SK-N-SH treated with all-trans-retinoic acid at 6 μM for 48 hours (cell line): ENCODE measurements around the gene CDK5RAP2.

Experiments
- ATAC-seq: fragments of 200-7000 bp; cut with Tn5 transposase; 3 replicates; pipeline ENCODE4 v1.9.1; 2020; ENCODE audit warnings: mild to moderate bottlenecking, moderate library complexity
- BACH2 ChIP-seq: fragments of 250-450 bp; sonication (Bioruptor Pico); IDR thresholded peaks from 2 replicates; pipeline ENCODE4 v1.9.0; 2021; ENCODE audit warnings: mild to moderate bottlenecking, borderline replicate concordance
- CREB5 ChIP-seq: fragments of 250-450 bp; sonication (Bioruptor Pico); IDR thresholded peaks from 2 replicates; pipeline ENCODE4 v1.5.1; 2020; ENCODE audit warnings: low read depth, mild to moderate bottlenecking, moderate library complexity
- CSDC2 ChIP-seq: fragments of 250-450 bp; sonication (Bioruptor Pico); IDR thresholded peaks from 2 replicates; pipeline ENCODE4 v1.5.0; 2020; ENCODE audit warnings: mild to moderate bottlenecking, moderate library complexity
- CSRNP3 ChIP-seq: fragments of 250-450 bp; sonication (Bioruptor Pico); IDR thresholded peaks from 2 replicates; pipeline ENCODE4 v1.5.1; 2021; ENCODE audit warnings: mild to moderate bottlenecking, moderate library complexity
- ISL1 ChIP-seq: fragments of 250-450 bp; sonication (Bioruptor Pico); IDR thresholded peaks from 2 replicates; pipeline ENCODE4 v2.1.2; 2022; ENCODE audit warnings: mild to moderate bottlenecking, moderate library complexity
- OSR1 ChIP-seq: fragments of 250-450 bp; sonication (Bioruptor Pico); IDR thresholded peaks from 2 replicates; pipeline ENCODE4 v1.8.0; 2022; ENCODE audit warnings: moderate library complexity, mild to moderate bottlenecking, inconsistent platforms
- PATZ1 ChIP-seq: fragments of 250-450 bp; sonication (Bioruptor Pico); IDR thresholded peaks from 2 replicates; pipeline ENCODE4 v1.8.0; 2020; ENCODE audit warnings: mild to moderate bottlenecking, moderate library complexity, borderline replicate concordance
- POU6F1 ChIP-seq: fragments of 250-450 bp; sonication (Bioruptor Pico); IDR thresholded peaks from 2 replicates; pipeline ENCODE4 v1.8.0; 2021; ENCODE audit warnings: low read depth, mild to moderate bottlenecking, moderate library complexity, borderline replicate concordance
- PPARA ChIP-seq: fragments of 250-450 bp; sonication (Bioruptor Pico); IDR thresholded peaks from 2 replicates; pipeline ENCODE4 v1.5.0; 2020; ENCODE audit warnings: mild to moderate bottlenecking, borderline replicate concordance
- RARB ChIP-seq: fragments of 250-450 bp; sonication (Bioruptor Pico); IDR thresholded peaks from 2 replicates; pipeline ENCODE4 v1.8.0; 2021; ENCODE audit warnings: mild to moderate bottlenecking, moderate library complexity
- SNAI2 ChIP-seq: fragments of 250-450 bp; sonication (Bioruptor Pico); IDR thresholded peaks from 2 replicates; pipeline ENCODE4 v1.5.0; 2020; ENCODE audit warnings: mild to moderate bottlenecking, moderate library complexity
- TCF4 ChIP-seq: fragments of 250-450 bp; sonication (Bioruptor Pico); IDR thresholded peaks from 2 replicates; pipeline ENCODE4 v1.8.0; 2021; ENCODE audit warnings: mild to moderate bottlenecking, moderate library complexity, borderline replicate concordance
- TOX ChIP-seq: fragments of 250-450 bp; sonication (Bioruptor Pico); IDR thresholded peaks from 2 replicates; pipeline ENCODE4 v1.8.0; 2021; ENCODE audit warnings: mild to moderate bottlenecking, moderate library complexity, borderline replicate concordance
- TSHZ2 ChIP-seq: fragments of 250-450 bp; sonication (Bioruptor Pico); IDR thresholded peaks from 2 replicates; pipeline ENCODE4 v1.5.0; 2020; ENCODE audit warnings: mild to moderate bottlenecking, moderate library complexity
- ZC3H10 ChIP-seq: fragments of 250-450 bp; sonication (Bioruptor Pico); IDR thresholded peaks from 2 replicates; pipeline ENCODE4 v1.5.1; 2021; ENCODE audit warnings: mild to moderate bottlenecking, moderate library complexity
- ZFP3 ChIP-seq: fragments of 250-450 bp; sonication (Bioruptor Pico); IDR thresholded peaks from 2 replicates; pipeline ENCODE4 v1.5.0; 2020; ENCODE audit warnings: mild to moderate bottlenecking, moderate library complexity
- ZFP30 ChIP-seq: fragments of 450-650 bp; formaldehyde crosslinking; IDR thresholded peaks from 2 replicates; pipeline ENCODE4 v1.5.0; 2022; ENCODE audit warnings: mild to moderate bottlenecking, moderate library complexity
- ZNF565 ChIP-seq: fragments of 450-650 bp; formaldehyde crosslinking; conservative IDR thresholded peaks from 2 replicates; pipeline ENCODE4 v1.5.0; 2020; ENCODE audit warnings: low read depth, mild to moderate bottlenecking, moderate library complexity
- ZNF70 ChIP-seq: fragments of 450-650 bp; formaldehyde crosslinking; IDR thresholded peaks from 2 replicates; pipeline ENCODE4 v1.5.0; 2020; ENCODE audit warnings: mild to moderate bottlenecking, moderate library complexity
- ZNF8 ChIP-seq: fragments of 450-650 bp; formaldehyde crosslinking; IDR thresholded peaks from 2 replicates; pipeline ENCODE4 v1.5.0; 2020; ENCODE audit warnings: mild to moderate bottlenecking, moderate library complexity

The CDK5RAP2 gene

GRCh38 chr9:120456218-120456617 lies 123.7 kb downstream of the CDK5RAP2 start (continued):
- TF ChIP-seq CREB5 (no peak), OSR1 (no peak)

- TF ChIP-seq RARB (CRISPR knock-in tag) (no peak), ZC3H10 (no peak), CREB5 (no peak), ZFP30 (CRISPR knock-in tag) (no peak), TOX (no peak), BACH2 (CRISPR knock-in tag) (no peak), TSHZ2 (CRISPR knock-in tag) (no peak), CSRNP3 (CRISPR knock-in tag) (no peak), POU6F1 (CRISPR knock-in tag) (no peak), ZFP3 (CRISPR knock-in tag) (no peak), TCF4 (CRISPR knock-in tag) (no peak)
- no peak for ATAC-seq
These were observed 125.5 kb downstream of the CDK5RAP2 start for GRCh38 chr9:120454467-120454866.

GRCh38 chr9:120453792-120454191 lies 126.2 kb downstream of the CDK5RAP2 start:
- TF ChIP-seq RARB (CRISPR knock-in tag) (no peak), CSDC2 (CRISPR knock-in tag) (no peak), ZFP30 (CRISPR knock-in tag) (no peak), ZNF70 (no peak), ZNF8 (no peak), CREB5 (no peak), PATZ1 (CRISPR knock-in tag) (no peak), ZC3H10 (no peak), BACH2 (CRISPR knock-in tag) (no peak), ZNF565 (CRISPR knock-in tag) (no peak), ISL1 (CRISPR knock-in tag) (no peak), OSR1 (no peak), CSRNP3 (CRISPR knock-in tag) (no peak), TSHZ2 (CRISPR knock-in tag) (no peak), PPARA (CRISPR knock-in tag) (no peak), SNAI2 (CRISPR knock-in tag) (no peak), ZFP3 (CRISPR knock-in tag) (no peak), TOX (no peak), TCF4 (CRISPR knock-in tag) (no peak)
- ATAC-seq: no peak
